ENCODE measurements around the gene COX19.

The COX19 gene

DNA sequence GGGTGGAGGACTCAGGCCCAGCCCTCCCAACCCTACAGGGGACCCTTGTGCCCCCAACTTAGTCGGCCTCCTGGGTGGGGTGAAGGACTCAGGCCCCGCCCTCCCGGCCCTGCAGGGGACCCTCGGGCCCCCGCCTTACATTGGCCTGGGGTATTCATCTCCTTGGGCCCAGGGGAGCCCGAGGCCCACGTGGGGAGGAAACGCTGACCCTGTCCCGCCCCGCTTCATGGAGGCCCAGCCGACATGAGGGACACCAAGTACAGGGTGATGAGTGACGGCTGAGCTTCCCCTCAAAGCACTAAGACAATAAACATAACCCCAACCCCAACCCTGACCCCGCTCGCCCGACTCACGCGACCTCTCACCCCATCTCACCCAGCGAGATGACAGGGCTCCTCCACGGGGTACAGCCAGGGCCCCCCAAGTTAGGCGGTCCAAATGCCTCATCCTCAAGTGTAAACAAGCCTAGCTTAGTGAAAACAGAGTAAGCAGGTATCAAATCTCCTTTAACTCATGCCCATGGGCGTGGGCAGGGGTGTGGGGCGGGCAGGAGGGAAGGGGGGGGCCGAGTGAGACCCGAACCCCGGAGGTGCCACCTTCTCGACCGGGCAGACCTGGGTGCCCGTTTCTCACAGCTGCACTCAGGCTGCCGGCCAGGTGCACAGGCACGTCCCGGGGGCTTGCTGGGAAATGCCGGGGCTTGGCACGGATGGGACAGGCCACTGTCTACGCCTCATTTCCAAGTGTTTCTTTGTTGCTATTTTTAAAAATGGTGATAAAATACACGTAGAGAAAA lies 15.8 kb upstream of the COX19 start:
- no peak for DNase-seq

- no peak for DNase-seq
These were observed 15.1 kb upstream of the COX19 start for GRCh38 chr7:990352-990932.

DNA sequence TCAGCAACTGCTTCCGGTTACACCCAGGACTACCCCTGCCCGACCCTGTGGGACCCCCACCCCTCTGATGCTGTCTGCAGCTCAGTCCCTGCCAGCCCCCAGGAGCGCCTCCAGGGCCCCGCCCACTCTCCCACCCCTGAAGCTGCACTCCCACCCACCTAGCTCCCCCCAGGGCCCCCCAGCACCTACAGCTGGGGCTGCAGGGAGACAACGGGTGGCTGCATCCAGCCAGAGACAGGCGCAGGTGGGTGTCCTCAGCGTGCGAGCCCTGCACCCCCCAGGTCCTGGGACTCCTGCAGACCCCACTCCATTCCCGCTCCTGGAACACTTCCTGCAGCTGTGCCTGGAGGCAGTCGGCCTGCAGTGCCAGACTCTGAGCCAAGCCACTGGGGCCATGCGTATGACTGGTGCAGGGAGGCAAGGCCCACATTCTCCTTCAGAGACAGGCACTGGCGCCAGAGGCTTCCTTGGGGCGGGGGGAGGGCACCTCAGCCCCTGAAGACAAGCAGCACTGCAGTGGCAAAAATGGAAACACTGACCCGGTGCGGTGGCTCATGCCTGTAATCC lies 13.7 kb upstream of the COX19 start:
- DNase-seq: no peak

DNA sequence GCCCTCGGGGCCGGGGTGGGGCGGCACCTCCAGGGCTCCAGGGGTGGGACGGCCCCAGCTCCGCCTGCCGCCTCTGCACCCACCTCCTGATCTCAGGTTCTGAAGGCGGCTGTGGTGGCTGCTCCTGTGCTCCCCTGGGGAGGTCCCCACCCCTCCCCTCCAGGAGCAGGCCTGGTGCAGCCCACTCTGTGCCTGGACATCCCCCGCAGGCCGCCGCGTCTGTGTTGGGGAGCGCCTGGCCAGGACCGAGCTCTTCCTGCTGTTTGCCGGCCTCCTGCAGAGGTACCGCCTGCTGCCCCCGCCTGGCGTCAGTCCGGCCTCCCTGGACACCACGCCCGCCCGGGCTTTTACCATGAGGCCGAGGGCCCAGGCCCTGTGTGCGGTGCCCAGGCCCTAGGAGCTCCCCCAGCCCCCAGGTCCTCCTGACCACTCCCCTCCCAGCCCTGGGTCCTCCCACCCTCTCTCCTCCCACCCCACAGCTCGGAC lies 13.1 kb upstream of the COX19 start:
- DNase-seq: no peak

GRCh38 chr7:987909-988308 lies 12.6 kb upstream of the COX19 start:
- no peak for DNase-seq

DNA sequence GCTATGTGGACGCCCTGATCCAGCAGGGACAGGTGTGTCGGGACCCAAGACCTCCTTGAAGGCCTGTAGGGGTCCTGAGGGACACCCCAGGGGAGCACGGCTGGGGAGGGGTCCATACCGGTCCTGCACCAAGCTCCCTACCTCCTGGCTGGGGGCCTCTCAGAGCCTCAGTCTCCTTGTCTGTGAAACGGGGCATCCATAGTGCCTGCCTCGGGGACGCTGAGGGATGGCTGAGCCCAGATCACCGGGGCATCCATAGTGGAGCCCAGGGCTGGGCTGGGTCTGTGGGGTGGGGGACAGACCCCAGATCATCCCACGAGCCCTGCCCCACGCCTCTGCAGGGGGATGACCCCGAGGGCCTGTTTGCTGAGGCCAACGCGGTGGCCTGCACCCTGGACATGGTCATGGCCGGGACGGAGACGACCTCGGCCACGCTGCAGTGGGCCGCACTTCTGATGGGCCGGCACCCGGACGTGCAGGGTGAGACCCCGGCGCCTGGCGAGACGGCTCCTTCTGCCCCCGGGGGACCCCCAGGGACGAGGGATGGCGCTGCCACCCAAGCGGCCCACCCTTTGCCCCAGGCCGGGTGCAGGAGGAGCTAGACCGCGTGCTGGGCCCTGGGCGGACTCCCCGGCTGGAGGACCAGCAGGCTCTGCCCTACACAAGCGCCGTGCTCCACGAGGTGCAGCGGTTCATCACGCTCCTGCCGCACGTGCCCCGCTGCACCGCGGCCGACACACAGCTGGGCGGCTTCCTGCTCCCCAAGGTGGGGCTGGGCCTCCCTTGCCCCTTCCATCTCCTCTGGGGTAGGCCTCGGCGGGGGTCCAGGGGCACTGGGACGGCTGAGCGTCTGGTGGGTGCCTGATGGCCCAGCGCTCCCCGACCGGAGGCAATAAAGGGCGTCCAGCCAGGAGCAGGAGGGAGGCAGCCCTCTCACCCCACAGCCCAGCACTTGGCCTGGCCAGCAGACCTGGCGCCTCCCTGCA lies 11.7 kb upstream of the COX19 start:
- no peak for DNase-seq

DNA sequence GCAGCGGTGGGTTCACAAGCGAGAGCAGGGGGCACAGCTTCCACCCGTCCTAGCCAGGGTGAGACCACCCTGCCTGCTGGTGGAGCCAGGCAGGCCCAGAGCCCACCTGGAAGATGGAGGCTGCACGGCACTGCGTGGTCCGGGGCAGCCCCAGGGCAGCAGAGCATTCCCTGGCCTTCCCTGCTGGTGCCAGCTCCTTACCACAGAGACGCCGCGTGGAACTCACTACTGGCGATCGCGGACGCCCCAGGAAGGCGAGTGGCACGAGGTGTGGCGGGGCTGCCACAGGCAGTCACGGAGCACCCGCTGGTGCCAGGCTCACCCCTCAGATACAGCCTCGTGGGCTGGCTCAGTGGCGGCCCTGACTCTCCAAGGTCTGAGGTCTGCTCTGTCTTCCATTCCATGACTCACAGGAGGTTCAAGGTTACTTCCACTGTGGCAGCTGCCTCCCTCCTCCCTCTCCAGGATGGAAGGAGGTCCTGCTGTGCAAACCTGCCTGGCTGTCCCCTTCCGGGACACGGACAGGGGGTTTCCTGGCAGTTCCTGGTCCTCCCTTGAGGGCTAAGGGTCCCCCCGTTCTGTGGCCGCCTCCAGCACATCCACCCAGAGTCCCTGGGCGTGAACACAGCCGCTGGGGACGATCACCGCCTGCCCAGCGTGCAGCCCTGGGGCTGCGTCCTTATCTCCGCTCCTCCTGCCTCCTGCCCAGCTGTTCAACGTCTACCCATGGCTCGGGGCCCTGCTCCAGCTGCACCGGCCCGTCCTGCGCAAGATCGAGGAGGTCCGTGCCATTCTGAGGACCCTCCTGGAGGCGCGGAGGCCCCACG lies 10.8 kb upstream of the COX19 start:
- no peak for DNase-seq

DNA sequence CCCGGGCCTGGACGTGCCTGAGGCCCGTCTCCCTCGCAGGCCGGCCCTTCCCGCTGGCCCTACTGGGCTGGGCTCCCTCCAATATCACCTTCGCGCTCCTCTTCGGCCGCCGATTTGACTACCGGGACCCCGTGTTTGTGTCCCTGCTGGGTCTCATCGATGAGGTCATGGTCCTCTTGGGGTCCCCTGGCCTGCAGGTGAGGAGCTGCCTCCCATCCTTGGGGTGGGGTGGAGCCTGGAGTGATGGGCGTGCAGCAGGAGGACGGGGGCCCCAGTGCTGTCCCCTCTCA lies 9.7 kb upstream of the COX19 start:
- no peak for DNase-seq

GRCh38 chr7:984361-985126 lies 9.2 kb upstream of the COX19 start:
- DNase-seq: no peak

- DNase-seq: no peak
These were observed 8.3 kb upstream of the COX19 start for GRCh38 chr7:983616-984071.

- DNase-seq: no peak
These were observed 7.8 kb upstream of the COX19 start, which contains the start of gene CYP2W1 for GRCh38 chr7:983004-983615. CYP2W1 (plus strand) TSS chr7:983181; CDS start chr7:983212, 31 bp downstream.

GRCh38 chr7:982511-983003 lies 7.2 kb upstream of the COX19 start:
- no peak for DNase-seq

- DNase-seq: no peak
These were observed 6.6 kb upstream of the COX19 start for GRCh38 chr7:981793-982510.

GRCh38 chr7:979886-980571 lies 4.7 kb upstream of the COX19 start:
- DNase-seq: no peak

GRCh38 chr7:979151-979550 lies 3.8 kb upstream of the COX19 start:
- DNase-seq: no peak

- no peak for DNase-seq
These were observed 3.2 kb upstream of the COX19 start for GRCh38 chr7:978416-979091.

- DNase-seq: no peak
These were observed 2.6 kb upstream of the COX19 start for GRCh38 chr7:978049-978346.

- DNase-seq: no peak
These were observed 2.1 kb upstream of the COX19 start for GRCh38 chr7:977326-978048.

Measured in activated T-cell treated with anti-CD3 and anti-CD28 coated beads for 4 hours (primary cell).